GM18498 (cell line): ENCODE measurements around the gene ANO7.
A peak's percentile ranks its signal among the peaks of the same experiment; 100 is the strongest.

Experiments used
- ATAC-seq: cut with Tn5 transposase; IDR thresholded peaks from one replicate; pipeline ENCODE4 v1.9.1; 2021; ENCODE audit warnings: mild to moderate bottlenecking, moderate library complexity; ENCODE audit not compliant: unreplicated experiment

Gene ANO7, protein sequence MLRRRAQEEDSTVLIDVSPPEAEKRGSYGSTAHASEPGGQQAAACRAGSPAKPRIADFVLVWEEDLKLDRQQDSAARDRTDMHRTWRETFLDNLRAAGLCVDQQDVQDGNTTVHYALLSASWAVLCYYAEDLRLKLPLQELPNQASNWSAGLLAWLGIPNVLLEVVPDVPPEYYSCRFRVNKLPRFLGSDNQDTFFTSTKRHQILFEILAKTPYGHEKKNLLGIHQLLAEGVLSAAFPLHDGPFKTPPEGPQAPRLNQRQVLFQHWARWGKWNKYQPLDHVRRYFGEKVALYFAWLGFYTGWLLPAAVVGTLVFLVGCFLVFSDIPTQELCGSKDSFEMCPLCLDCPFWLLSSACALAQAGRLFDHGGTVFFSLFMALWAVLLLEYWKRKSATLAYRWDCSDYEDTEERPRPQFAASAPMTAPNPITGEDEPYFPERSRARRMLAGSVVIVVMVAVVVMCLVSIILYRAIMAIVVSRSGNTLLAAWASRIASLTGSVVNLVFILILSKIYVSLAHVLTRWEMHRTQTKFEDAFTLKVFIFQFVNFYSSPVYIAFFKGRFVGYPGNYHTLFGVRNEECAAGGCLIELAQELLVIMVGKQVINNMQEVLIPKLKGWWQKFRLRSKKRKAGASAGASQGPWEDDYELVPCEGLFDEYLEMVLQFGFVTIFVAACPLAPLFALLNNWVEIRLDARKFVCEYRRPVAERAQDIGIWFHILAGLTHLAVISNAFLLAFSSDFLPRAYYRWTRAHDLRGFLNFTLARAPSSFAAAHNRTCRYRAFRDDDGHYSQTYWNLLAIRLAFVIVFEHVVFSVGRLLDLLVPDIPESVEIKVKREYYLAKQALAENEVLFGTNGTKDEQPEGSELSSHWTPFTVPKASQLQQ

GRCh38 chr2:241188361-241189092, at the start of gene ANO7:
Gene ANO7 (plus strand): TSS chr2:241188677. CDS start chr2:241190064, 1,387 bp downstream.
- no peak for ATAC-seq

DNA sequence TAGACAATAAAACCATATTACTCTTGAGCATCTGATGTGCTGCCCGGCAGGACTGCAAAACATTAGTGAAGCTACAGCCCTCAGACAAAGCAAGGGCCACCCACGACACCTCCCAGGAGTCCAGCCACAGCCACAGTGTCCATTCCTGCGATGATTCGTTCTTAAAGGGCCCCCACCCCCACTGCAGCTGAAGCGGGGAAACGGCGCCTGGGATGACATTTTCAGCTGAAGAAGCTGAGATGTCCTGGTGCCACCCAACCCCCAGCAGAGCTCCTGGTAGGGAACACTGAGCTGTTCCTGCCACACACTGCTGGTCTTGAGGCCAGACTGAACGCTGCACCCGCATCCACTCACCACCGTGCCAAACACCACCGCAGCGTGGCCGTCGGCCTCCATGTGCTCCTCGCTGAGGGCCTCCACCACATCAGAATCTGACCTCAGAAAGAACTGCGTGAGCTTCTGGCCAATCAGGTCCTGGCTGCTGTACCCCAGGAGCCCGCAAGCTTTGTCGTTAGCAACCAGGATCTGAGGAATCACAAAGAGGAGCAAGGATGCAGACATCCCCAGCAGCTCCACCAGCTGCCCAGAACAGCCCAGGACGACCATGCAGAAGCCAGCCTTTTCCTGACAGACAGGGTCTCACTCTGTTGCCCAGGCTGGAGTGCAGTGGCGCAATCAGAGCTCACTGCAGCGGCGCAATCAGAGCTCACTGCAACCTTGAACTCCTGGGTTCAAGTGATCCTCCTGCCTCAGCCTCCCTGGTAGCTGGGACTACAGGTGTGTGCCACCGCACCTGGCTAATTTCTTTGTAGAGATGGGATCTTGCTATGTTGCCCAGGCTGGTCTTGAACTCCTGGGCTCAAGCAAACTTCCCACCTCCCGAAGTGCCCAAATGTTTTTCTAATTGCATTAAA, 48.7 kb upstream of the ANO7 start:
- ATAC-seq: no peak

DNA sequence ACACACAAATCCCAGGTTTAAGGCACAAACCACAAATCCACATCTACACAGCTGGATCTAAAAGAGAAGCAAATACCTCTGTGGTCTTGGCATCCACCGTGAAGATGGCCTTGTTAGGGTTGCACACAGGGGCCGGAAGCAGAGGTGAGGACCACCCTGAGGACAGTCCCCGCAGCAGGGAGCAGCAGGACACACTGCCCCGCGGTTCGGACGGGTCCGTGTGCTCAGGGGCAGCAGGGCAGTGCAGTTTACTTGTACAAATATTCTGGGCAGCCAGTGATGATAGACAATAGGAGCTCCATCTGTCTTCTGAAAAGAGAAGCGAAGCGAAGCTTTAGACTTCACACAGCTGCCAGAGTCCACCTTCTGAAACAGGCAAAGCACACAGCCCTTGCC, 48.0 kb upstream of the ANO7 start:
- no peak for ATAC-seq

DNA sequence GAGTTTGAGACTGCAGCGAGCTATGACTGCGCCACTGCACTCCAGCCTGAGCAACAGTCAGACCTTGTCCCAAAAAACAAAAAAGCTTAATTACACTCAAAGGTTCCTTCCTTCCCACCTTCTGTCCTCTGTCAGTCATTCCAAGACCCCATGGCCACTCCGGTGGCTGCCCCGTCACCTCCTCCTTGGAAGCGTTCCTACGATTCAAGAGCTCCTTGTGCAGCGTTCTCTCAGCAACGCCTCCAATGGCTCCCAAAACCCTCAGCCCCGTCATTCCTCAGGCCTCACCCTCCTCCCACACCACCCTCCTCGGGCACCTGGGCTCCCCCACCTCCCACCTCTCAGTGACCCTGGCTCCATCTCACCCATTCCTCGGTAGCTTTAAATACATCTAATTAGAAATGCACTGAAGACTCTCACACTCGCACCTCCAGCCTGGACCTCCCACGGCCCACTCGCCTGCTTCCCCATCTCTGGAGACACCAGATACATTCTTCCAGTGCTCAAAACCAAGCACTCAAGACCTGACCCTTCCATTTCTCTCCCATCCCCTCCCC, 47.2 kb upstream of the ANO7 start:
- ATAC-seq: no peak

DNA sequence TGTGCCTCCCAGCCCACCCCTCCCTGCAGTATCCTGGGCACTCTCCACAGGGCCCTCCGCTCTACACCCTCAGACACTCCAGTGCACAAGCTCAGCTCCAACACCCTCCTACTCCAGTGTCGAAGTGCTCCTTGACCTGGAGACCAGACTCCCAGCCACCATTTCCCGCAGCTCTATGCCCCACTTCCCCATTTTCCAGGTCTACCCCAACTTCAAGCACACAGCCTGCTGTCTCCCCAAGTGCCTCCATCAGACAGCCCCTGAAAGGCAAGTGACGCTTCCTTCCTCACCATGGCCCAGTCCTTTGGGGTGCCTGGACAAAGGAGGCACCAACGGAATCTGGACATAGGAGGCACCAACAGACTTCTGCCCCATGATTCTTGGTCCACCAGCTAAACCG, 46.4 kb upstream of the ANO7 start:
- no peak for ATAC-seq

GRCh38 chr2:241142593-241142992, 45.9 kb upstream of the ANO7 start:
- no peak for ATAC-seq

- no peak for ATAC-seq
These were observed 42.2 kb upstream of the ANO7 start for GRCh38 chr2:241146286-241146685.

- no peak for ATAC-seq
These were observed 41.1 kb upstream of the ANO7 start for GRCh38 chr2:241147336-241147735.

GRCh38 chr2:241148239-241148638, 40.2 kb upstream of the ANO7 start:
- no peak for ATAC-seq

DNA sequence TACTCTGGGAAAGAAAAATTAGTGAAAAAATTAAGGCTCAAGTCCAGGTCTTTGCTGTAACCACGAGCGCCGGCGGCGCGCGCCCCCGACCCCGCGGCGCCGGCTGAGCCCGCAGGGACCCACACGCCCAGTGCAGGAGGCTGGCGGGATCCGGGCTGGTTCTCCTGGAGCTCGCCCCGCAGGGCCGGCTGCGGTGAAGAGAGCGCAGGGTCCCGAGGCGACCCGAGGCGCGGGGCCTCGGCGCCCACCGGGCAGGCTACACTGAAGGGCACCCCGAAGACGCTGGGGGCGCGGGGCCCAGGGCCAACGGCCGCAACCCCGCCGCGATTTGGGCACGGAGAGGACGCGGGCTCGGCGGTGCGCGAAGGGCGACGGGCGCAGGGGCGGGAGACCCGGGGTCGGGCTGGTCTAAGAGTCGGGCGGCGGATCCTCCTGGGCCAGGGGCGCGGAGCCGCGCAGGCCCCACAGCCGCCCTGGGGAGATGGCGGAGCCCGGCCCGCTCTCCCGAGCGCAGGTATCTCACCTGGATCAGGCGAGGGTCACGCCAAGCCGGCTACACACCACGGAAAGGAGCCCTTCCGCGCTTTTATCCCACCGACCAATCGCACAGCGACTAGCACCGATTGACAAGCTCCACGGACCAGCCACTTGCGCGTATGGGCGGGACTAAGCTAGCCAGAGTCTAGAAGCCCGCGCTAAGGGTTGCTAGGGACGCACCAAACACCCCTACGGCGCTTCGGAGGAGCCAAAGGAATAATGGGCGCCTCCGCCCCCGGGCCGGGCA, 39.4 kb upstream of the ANO7 start, which contains the start of gene PASK:
TSS of gene PASK (minus strand) at position 582 of the 784 bp plus-strand sequence. CDS start 6,440 bp downstream, outside the sequence.
- ATAC-seq: peak; percentile 80

GRCh38 chr2:241149675-241149924, 38.9 kb upstream of the ANO7 start:
- peak; percentile 5 for ATAC-seq

GRCh38 chr2:241149925-241150659, 38.4 kb upstream of the ANO7 start, which contains the start of gene PPP1R7:
Gene PPP1R7 (plus strand): TSS chr2:241150467. CDS start chr2:241150496, 29 bp downstream.
- ATAC-seq: peak; percentile 75

DNA sequence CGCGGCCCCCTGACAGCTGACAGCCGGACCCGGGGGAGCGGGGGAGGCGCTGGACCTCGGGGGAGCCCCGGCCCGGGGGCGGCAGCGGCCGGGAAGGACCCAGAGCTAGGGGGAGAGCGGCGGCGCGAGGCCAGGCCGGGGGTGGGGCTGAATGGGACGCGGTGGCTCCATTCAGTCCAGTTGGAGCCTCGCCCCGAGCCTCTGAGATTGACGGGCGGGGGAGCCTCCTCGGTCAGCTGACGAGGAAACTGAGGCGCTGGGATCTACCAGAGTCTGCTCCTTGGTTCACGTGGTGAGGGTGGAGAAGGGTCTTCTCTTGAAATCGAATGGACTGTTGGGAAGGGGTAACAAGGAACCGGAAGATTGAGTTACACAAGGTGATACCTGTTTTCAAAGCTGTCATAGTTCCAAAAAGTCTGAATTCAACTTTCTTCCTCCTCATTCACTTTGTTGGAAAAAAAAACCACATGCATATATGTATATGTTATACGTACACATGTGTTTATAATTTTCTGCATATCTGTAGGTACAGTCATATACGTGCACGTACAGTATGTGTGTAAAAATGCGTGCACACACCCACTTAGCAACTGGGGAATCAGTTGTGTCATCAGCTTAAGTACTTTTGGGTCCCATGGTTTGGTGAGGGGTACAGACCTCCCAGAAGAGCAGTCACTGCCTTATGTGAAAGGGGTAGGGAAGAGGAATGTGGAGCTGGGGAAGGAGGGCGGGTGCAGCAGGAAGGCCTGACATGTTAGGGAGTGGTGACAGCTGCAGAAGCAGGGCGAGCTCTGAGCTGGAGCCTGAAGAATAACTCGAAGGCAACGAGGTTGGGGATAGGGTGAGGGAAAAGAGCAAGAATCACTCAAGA, 37.6 kb upstream of the ANO7 start:
- ATAC-seq: no peak

DNA sequence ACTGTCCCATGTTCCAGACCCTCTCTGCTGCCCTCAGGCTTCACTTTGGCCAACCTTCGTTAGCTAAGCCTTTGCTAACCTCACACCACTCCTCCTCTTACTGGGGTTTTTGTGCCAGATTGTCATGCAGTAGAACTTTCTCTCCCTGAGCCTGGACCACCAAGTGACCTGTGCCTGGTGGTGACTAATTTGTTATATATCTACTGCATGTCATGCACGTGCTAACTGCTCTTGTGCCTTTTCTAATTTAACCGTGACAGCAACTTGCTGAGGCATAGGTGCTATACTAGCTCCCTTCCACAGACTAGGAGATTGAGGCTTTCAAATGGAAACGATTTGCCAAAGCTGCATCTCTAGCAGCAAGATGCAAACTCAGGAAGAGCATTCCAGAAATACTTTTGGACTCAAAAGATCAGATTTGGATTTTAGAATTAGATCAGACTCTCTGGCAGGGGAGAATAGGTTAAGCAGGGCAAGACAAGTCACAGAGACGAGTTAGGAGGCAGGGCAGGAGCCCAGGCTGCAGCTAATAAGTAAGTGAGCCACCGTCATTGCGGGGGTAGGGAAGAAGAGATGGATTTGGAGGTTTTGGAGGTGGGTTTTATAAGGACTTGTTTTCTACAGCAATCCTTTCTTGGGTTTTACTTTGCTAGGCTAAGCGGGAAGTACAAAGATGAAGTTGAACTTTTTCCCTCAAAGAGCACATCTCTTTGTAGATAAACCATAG, 36.4 kb upstream of the ANO7 start:
- no peak for ATAC-seq

- no peak for ATAC-seq
These were observed 34.9 kb upstream of the ANO7 start for GRCh38 chr2:241153616-241154015.

DNA sequence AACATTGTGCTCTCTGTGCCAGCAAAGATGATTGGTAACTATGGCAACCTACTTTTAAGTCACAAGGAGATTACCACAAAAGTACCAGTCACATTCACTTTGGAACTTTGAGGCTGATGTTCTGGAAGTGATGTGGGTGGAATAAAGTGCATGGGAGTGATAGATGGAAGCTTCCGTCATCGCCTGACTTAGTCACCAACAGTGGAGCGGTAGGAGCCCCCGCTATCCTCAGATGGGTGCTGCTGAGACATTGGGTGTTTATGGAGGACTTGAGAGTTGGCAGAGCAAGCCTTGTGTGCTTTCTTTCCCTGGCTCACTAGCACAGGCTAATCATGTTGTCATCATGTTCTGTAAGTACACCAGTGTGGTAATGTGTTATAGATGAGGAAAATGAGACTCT, 33.6 kb upstream of the ANO7 start:
- no peak for ATAC-seq

- no peak for ATAC-seq
These were observed 32.5 kb upstream of the ANO7 start for GRCh38 chr2:241155936-241156335.
